BJ (cell line): ENCODE measurements around the gene RPUSD3. TPM values are rescaled to one million over a fixed set of nuclear protein-coding genes. Genes with fewer than 3 reads are reported as not detected.

Experiments
- CTCF ChIA-PET: fragments of 350-600 bp; formaldehyde crosslinking; extraction: SDS; loops from one replicate; lab custom pipeline; 2021; ENCODE audit warnings: antibody characterized with exemption, inconsistent platforms; lab: Yijun Ruan, JAX
- POLR2A ChIA-PET: fragments of 300-600 bp; sonication (Branson Sonifier 250); formaldehyde crosslinking; extraction: SDS; loops from one replicate; lab custom pipeline; 2021; ENCODE audit warnings: antibody characterized with exemption; lab: Charles Lee
- DNase-seq: peaks from one replicate; pipeline ENCODE4 v3.0.0-alpha.2; 2011; ENCODE audit warnings: low read depth
- H3K27me3 ChIP-seq: 2 replicates; pipeline ENCODE4 v1.6.0; 2011; ENCODE audit warnings: low read length; ENCODE audit not compliant: control insufficient read depth, insufficient read depth
- H3K36me3 ChIP-seq: 2 replicates; pipeline ENCODE4 v1.5.1; 2011; ENCODE audit warnings: low read length; ENCODE audit not compliant: control insufficient read depth, insufficient read depth
- H3K4me3 ChIP-seq: 2 replicates; pipeline ENCODE4 v1.5.1; 2011; ENCODE audit warnings: low read depth, mild to moderate bottlenecking, control low read depth, low read length
- CTCF ChIP-seq: IDR thresholded peaks from 2 replicates; pipeline ENCODE4 v1.5.1; 2011; ENCODE audit warnings: low read depth, mild to moderate bottlenecking, control low read depth, inconsistent platforms, low read length, moderate library complexity; ENCODE audit not compliant: insufficient read depth
- polyA plus RNA-seq: library from polyadenylated mRNA; depleted of rRNA; stranded (reverse); fragments of >200 nt; gene quantifications from 2 replicates; pipeline ENCODE4 v1.2.3, GENCODE V29; 2011

The RPUSD3 gene
- polyA plus RNA-seq, 1 experiment = 44.9 TPM

- Histone ChIP-seq H3K4me3 (no peak overlapping the region), H3K36me3 (peaks cover 11% of the 10 kb centered on the region), H3K27me3 (no peaks in the 10 kb centered on the region)
- TF ChIP-seq CTCF = no peak
- ChIA-PET POLR2A (no interaction called here), CTCF (no interaction called here)
- no peak for DNase-seq
Measured at GRCh38 chr3:9828801-9829755, 14.7 kb downstream of the RPUSD3 start.

- peak; percentile 33; the same call in 1 of the 2 replicates for TF ChIP-seq CTCF
- no peaks in the 10 kb centered on the region for H3K27me3 ChIP-seq
- H3K4me3 ChIP-seq = no peak overlapping the region
- DNase-seq = no peak
- ChIA-PET CTCF (interaction anchor here (0.8 kb wide), 1 partner anchor 120 kb away, joined by 3 read pairs; no protein-coding TSS in a partner anchor), POLR2A (no interaction called here)
- no peaks in the 10 kb centered on the region; the same call in 1 of the 2 replicates for H3K36me3 ChIP-seq
Measured at GRCh38 chr3:9826815-9827573, 16.8 kb downstream of the RPUSD3 start.

GRCh38 chr3:9825451-9826040, 18.3 kb downstream of the RPUSD3 start:
- no peak for TF ChIP-seq CTCF
- DNase-seq = no peak
- POLR2A ChIA-PET = no interaction called here
- Histone ChIP-seq H3K27me3 (no peaks in the 10 kb centered on the region), H3K36me3 (no peaks in the 10 kb centered on the region; the same call in none of the 2 replicates), H3K4me3 (no peak overlapping the region)
- CTCF ChIA-PET = no interaction called here

GRCh38 chr3:9820946-9821345, 22.9 kb downstream of the RPUSD3 start:
- Histone ChIP-seq H3K4me3 (no peak overlapping the region), H3K27me3 (no peaks in the 10 kb centered on the region), H3K36me3 (peaks cover 3% of the 10 kb centered on the region)
- no peak for DNase-seq
- ChIA-PET POLR2A (no interaction called here), CTCF (interaction anchor here (0.9 kb wide), 1 partner anchor 374 kb away, joined by 3 read pairs; no protein-coding TSS in a partner anchor)
- TF ChIP-seq CTCF = peak; percentile 31
